Measurements from ENCODE around the gene NBEAL1.
"Not testable (repeated sequence)": the region's sequence is repeated elsewhere in the genome, so short reads cannot be mapped to it uniquely, and the experiment has no call there.

The NBEAL1 gene

DNA sequence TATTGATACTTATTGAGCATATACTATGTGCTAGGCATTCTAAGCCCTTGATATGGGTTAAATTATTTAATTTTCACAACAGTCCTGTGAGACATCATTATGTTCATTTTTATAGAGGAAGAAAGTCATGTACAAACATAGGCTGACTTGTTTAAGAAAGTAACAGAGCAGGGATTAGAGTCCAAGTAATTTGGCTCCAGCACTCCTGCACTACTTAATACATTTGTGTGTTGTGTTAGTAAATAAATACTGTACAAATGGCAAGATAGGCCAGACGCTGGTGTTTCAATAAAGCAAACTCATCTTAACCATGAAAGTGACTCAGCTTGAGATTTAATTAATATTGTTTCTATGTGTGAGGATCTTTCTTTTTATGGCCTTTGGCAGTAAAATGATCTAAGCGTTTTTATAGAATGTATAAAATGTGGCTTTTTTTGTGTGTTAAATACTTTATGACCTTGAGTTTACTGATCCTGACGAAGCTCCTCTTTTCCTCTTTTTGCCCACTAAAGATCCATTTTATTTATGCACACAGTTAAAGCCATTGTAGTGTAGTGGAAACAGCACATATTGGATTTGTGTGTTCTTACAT is 21.3 kb downstream of the NBEAL1 start:
- DNase-seq (ENCODE audit: extremely low spot score): no peak
- POLR2A ChIA-PET: no interaction called here
- CTCF ChIA-PET: interaction anchor here (0.9 to 2.2 kb wide), 3 partner anchors 11 to 18 kb away, joined by 4 to 5 read pairs (median 4); no protein-coding TSS in a partner anchor
- no peak for TF ChIP-seq CTCF (IDR thresholded peaks at IDR 0.05; ENCODE audit: control extremely low read depth, extremely low read depth, low read depth, missing control alignments)

- ChIA-PET POLR2A (no interaction called here), CTCF (interaction anchor here (1.0 kb wide), 1 partner anchor 15 kb away, joined by 3 read pairs; no protein-coding TSS in a partner anchor)
- DNase-seq (ENCODE audit: extremely low spot score): no peak
Observed at GRCh38 chr2:203037026-203037425, 22.4 kb downstream of the NBEAL1 start.

GRCh38 chr2:203038586-203038985 is 23.9 kb downstream of the NBEAL1 start:
- DNase-seq (ENCODE audit: extremely low spot score): no peak
- ChIA-PET POLR2A (no interaction called here), CTCF (no interaction called here)
- TF ChIP-seq CTCF (IDR thresholded peaks at IDR 0.05; ENCODE audit: control extremely low read depth, extremely low read depth, low read depth, missing control alignments): no peak

More at GRCh38 chr2:203037026-203037425, 22.4 kb downstream of the NBEAL1 start:
- TF ChIP-seq CTCF (IDR thresholded peaks at IDR 0.05; ENCODE audit: control extremely low read depth, extremely low read depth, low read depth, missing control alignments): no peak

DNA sequence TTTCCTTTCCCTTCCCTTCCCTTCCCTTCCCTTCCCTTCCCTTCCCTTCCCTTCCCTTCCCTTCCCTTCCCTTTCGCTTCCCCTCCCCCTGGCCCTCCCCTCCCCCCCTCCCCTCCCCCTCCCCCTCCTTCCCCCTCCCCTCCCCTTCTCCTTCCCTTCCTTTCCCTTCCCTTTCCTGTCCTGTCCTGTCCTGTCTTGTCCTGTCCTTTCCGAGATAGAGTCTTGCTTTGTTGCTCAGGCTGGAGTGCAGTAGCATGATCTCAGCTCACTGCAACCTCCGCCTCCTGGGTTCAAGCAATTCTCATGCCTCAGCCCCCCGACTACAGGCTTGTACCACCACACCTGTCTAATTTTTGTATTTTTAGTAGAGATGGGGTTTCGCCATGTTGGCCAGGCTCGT is 24.5 kb downstream of the NBEAL1 start:
- CTCF ChIA-PET; POLR2A ChIA-PET; DNase-seq (ENCODE audit: extremely low spot score): not testable (repeated sequence)

GRCh38 chr2:203040966-203041521 is 26.4 kb downstream of the NBEAL1 start:
- ChIA-PET CTCF (interaction anchor here (2.3 kb wide), 1 partner anchor 8 kb away, joined by 8 read pairs; no protein-coding TSS in a partner anchor), POLR2A (no interaction called here)
- no peak for DNase-seq (ENCODE audit: extremely low spot score)
- no peak for TF ChIP-seq CTCF (IDR thresholded peaks at IDR 0.05; ENCODE audit: control extremely low read depth, extremely low read depth, low read depth, missing control alignments)

DNA sequence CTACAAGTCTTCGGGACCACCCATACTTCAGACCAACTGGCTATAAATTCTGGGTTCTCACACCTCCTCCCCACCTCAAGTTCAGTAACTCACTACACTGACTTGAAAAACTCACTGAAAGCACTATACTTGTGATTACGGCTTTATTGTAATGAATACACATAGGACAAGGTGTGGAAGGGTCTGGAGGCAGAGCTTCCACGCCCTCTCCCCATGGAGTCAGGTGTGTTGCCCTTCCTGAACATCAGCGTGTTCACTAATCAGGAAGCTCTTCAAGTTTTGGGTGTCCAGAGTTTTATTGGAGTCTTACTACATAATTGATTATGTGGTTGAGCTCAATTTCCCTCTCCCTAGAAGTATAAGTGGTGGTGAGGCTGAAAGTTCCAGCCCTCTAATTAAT is 27.5 kb downstream of the NBEAL1 start:
- no peak for DNase-seq (ENCODE audit: extremely low spot score)
- TF ChIP-seq CTCF (IDR thresholded peaks at IDR 0.05; ENCODE audit: control extremely low read depth, extremely low read depth, low read depth, missing control alignments): no peak
- POLR2A ChIA-PET: no interaction called here
- CTCF ChIA-PET: interaction anchor here (0.9 to 2.3 kb wide), 4 partner anchors 8 to 11 kb away, joined by 3 to 8 read pairs (median 4); no protein-coding TSS in a partner anchor

GRCh38 chr2:203043226-203043625 is 28.6 kb downstream of the NBEAL1 start:
- ChIA-PET POLR2A (no interaction called here), CTCF (interaction anchor here (1.1 to 2.3 kb wide), 2 partner anchors 9 to 10 kb away, joined by 4 to 8 read pairs; no protein-coding TSS in a partner anchor)
- TF ChIP-seq CTCF (IDR thresholded peaks at IDR 0.05; ENCODE audit: control extremely low read depth, extremely low read depth, low read depth, missing control alignments): no peak
- no peak for DNase-seq (ENCODE audit: extremely low spot score)

Data from GM10248 (cell line).